Gastrocnemius medialis (tissue), 4 donors: ENCODE data around the gene KANSL1. TPM values are rescaled to one million over a fixed set of nuclear protein-coding genes. Genes with fewer than 3 reads are reported as not detected.

Source experiments
- ATAC-seq, 2 donors: fragments of 150-250 bp; one replicate each; pipeline ENCODE4 v1.9.1; 2016
- DNase-seq, 2 donors: peaks; one replicate each; pipeline ENCODE4 v3.0.0-alpha.2; 2019
- H3K27ac ChIP-seq, 4 donors: fragments of 200-600 bp; sonication (generic); 1 replicate in 1 of 4; 2 replicates in 3 of 4; pipeline ENCODE4 v1.5.1; 2016 to 2018; ENCODE audit warnings: mild to moderate bottlenecking in 2 of 4, moderate library complexity in 1 of 4
- H3K27me3 ChIP-seq, 3 donors: fragments of 200-600 bp; sonication (generic) in 2 of 3; 1 replicate in 1 of 3; 2 replicates in 2 of 3; pipeline versions ENCODE4 v1.5.1 to v1.6.0; 2016 to 2019; ENCODE audit warnings: mild to moderate bottlenecking in 1 of 3, moderate library complexity in 1 of 3
- H3K36me3 ChIP-seq, 2 donors: fragments of 200-600 bp; sonication (generic) in 1 of 2; one replicate each; pipeline ENCODE4 v1.5.1; 2017 to 2018
- H3K4me1 ChIP-seq, 2 donors: fragments of 200-600 bp; sonication (generic) in 1 of 2; one replicate each; pipeline ENCODE4 v1.5.1; 2016 to 2017; ENCODE audit warnings: mild to moderate bottlenecking in 2 of 2
- H3K4me3 ChIP-seq, 4 donors: fragments of 200-600 bp; sonication (generic) in 3 of 4; 1 replicate in 1 of 4; 2 replicates in 3 of 4; pipeline ENCODE4 v1.5.1; 2016 to 2019; ENCODE audit warnings: mild to moderate bottlenecking in 2 of 4
- H3K9me3 ChIP-seq, 3 donors: fragments of 200-600 bp; sonication (generic) in 2 of 3; 1 replicate in 1 of 3; 2 replicates in 2 of 3; pipeline ENCODE4 v1.5.1; 2016 to 2019
- POLR2A ChIP-seq, 2 donors: fragments of 450-650 bp; IDR thresholded peaks; one replicate each; pipeline ENCODE4 v1.6.1; 2017; ENCODE audit warnings: antibody characterized with exemption in 2 of 2, mild to moderate bottlenecking in 2 of 2, moderate library complexity in 2 of 2
- in situ Hi-C, 4 donors: fragments of 200-750 bp; cut with MboI; loops; one replicate each; pipeline versions ENCODE4 v1.15.0 to v1.8.0; 2017; ENCODE audit warnings: low sequenced_read_pairs in 4 of 4
- intact Hi-C: fragments of 100-400 bp; cut with DNase I; formaldehyde crosslinking; loops from one replicate; pipeline ENCODE4 v1.15.1; 2023; ENCODE audit warnings: low total_unique reads
- total RNA-seq, 4 donors: library from RNA; depleted of rRNA; stranded (reverse); fragments of >200 nt; gene quantifications; one replicate each; pipeline versions ENCODE4 v1.1.0 to v1.2.3, GENCODE V29; 2016
- TF ChIP-seq, protein P1 (sequence below), 5 experiments: fragments of 450-650 bp in 3 of 5; fragments of 200-600 bp in 2 of 5; sonication (generic) in 2 of 5; IDR thresholded peaks in 4 of 5; conservative IDR thresholded peaks in 1 of 5; 1 replicate in 4 of 5; 2 replicates in 1 of 5; pipeline ENCODE4 v1.5.1; 2016 to 2019; ENCODE audit warnings: antibody characterized with exemption in 5 of 5, mild to moderate bottlenecking in 3 of 5, moderate library complexity in 3 of 5

The KANSL1 gene
- total RNA-seq, 4 donors from 2014 or later = 19.9 to 35.9 (median 31.2) TPM

DNA sequence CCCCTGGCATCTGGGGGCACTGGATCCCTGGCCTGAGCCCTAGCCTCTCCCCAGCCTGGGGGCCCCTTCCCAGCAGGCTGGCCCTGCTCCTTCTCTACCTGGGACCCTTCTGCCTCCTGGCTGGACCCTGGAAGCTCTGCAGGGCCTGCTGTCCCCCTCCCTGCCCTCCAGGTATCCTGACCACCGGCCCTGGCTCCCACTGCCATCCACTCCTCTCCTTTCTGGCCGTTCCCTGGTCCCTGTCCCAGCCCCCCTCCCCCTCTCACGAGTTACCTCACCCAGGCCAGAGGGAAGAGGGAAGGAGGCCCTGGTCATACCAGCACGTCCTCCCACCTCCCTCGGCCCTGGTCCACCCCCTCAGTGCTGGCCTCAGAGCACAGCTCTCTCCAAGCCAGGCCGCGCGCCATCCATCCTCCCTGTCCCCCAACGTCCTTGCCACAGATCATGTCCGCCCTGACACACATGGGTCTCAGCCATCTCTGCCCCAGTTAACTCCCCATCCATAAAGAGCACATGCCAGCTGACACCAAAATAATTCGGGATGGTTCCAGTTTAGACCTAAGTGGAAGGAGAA, 180.6 kb downstream of the KANSL1 start:
- no peaks in the 10 kb centered on the region for H3K27me3 ChIP-seq
- DNase-seq (no peak), ATAC-seq (no peak)
- intact Hi-C loops (no loop called here), in situ Hi-C loops (no loop called here)
- H3K4me1 ChIP-seq = peaks cover 7 to 8% of the 10 kb centered on the region in 2 donors
- H3K27ac ChIP-seq = no peak overlapping the region
- H3K36me3 ChIP-seq = no peaks in the 10 kb centered on the region
- H3K4me3 ChIP-seq = no peak overlapping the region
- no peaks in the 10 kb centered on the region for H3K9me3 ChIP-seq
- TF ChIP-seq, protein P1, sequence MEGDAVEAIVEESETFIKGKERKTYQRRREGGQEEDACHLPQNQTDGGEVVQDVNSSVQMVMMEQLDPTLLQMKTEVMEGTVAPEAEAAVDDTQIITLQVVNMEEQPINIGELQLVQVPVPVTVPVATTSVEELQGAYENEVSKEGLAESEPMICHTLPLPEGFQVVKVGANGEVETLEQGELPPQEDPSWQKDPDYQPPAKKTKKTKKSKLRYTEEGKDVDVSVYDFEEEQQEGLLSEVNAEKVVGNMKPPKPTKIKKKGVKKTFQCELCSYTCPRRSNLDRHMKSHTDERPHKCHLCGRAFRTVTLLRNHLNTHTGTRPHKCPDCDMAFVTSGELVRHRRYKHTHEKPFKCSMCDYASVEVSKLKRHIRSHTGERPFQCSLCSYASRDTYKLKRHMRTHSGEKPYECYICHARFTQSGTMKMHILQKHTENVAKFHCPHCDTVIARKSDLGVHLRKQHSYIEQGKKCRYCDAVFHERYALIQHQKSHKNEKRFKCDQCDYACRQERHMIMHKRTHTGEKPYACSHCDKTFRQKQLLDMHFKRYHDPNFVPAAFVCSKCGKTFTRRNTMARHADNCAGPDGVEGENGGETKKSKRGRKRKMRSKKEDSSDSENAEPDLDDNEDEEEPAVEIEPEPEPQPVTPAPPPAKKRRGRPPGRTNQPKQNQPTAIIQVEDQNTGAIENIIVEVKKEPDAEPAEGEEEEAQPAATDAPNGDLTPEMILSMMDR (IDR thresholded peaks at IDR 0.05 in 4 of 5, conservative IDR thresholded peaks at IDR 0.05 in 1 of 5) = no peak
- no peak for TF ChIP-seq POLR2A (IDR thresholded peaks at IDR 0.05)

GRCh38 chr17:46011711-46012505, 181.3 kb downstream of the KANSL1 start:
- in situ Hi-C loops = no loop called here
- intact Hi-C loops = no loop called here
- no peaks in the 10 kb centered on the region for H3K27me3 ChIP-seq
- TF ChIP-seq, protein P1 (IDR thresholded peaks at IDR 0.05 in 4 of 5, conservative IDR thresholded peaks at IDR 0.05 in 1 of 5) = no peak
- TF ChIP-seq POLR2A (IDR thresholded peaks at IDR 0.05) = no peak
- H3K36me3 ChIP-seq = no peaks in the 10 kb centered on the region
- peaks cover 14 to 15% of the 10 kb centered on the region in 2 donors for H3K4me1 ChIP-seq
- DNase-seq (no peak), ATAC-seq (no peak)
- H3K9me3 ChIP-seq = no peaks in the 10 kb centered on the region
- no peak overlapping the region for H3K27ac ChIP-seq
- H3K4me3 ChIP-seq = no peak overlapping the region

DNA sequence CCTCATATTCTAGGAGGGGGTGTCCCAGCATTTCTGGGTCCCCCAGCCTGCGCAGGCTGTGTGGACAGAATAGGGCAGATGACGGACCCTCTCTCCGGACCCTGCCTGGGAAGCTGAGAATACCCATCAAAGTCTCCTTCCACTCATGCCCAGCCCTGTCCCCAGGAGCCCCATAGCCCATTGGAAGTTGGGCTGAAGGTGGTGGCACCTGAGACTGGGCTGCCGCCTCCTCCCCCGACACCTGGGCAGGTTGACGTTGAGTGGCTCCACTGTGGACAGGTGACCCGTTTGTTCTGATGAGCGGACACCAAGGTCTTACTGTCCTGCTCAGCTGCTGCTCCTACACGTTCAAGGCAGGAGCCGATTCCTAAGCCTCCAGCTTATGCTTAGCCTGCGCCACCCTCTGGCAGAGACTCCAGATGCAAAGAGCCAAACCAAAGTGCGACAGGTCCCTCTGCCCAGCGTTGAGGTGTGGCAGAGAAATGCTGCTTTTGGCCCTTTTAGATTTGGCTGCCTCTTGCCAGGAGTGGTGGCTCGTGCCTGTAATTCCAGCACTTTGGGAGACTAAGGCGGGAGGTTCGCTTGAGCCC, 182.5 kb downstream of the KANSL1 start:
- DNase-seq (no peak), ATAC-seq (no peak)
- H3K4me1 ChIP-seq = peaks cover 14 to 15% of the 10 kb centered on the region in 2 donors
- H3K27ac ChIP-seq = no peak overlapping the region
- TF ChIP-seq, protein P1 (IDR thresholded peaks at IDR 0.05 in 4 of 5, conservative IDR thresholded peaks at IDR 0.05 in 1 of 5) = no peak
- TF ChIP-seq POLR2A (IDR thresholded peaks at IDR 0.05) = no peak
- H3K36me3 ChIP-seq = no peaks in the 10 kb centered on the region
- no peaks in the 10 kb centered on the region for H3K27me3 ChIP-seq
- in situ Hi-C loops (no loop called here), intact Hi-C loops (no loop called here)
- no peaks in the 10 kb centered on the region for H3K9me3 ChIP-seq
- H3K4me3 ChIP-seq = no peak overlapping the region

GRCh38 chr17:46009681-46010596, 183.3 kb downstream of the KANSL1 start:
- H3K36me3 ChIP-seq = no peaks in the 10 kb centered on the region
- no peaks in the 10 kb centered on the region for H3K9me3 ChIP-seq
- peaks cover 14 to 15% of the 10 kb centered on the region in 2 donors for H3K4me1 ChIP-seq
- intact Hi-C loops = loop anchor here (10.0 kb wide), 1 partner anchor 275 kb away; no protein-coding TSS in a partner anchor
- ATAC-seq (no peak), DNase-seq (peak in 1 of 2 donors; percentile 44)
- no peak overlapping the region for H3K27ac ChIP-seq
- in situ Hi-C loops = no loop called here
- H3K27me3 ChIP-seq = no peaks in the 10 kb centered on the region
- no peak overlapping the region for H3K4me3 ChIP-seq
- no peak for TF ChIP-seq POLR2A (IDR thresholded peaks at IDR 0.05)
- TF ChIP-seq, protein P1 (IDR thresholded peaks at IDR 0.05 in 4 of 5, conservative IDR thresholded peaks at IDR 0.05 in 1 of 5) = no peak
